ENCODE data around the gene PHLDB1.
"Not testable (repeated sequence)": the region's sequence is repeated elsewhere in the genome, so short reads cannot be mapped to it uniquely, and the experiment has no call there.

Gene PHLDB1

GRCh38 chr11:118660681-118661424 is 53.4 kb downstream of the PHLDB1 start:
- DNase-seq = no peak

DNA sequence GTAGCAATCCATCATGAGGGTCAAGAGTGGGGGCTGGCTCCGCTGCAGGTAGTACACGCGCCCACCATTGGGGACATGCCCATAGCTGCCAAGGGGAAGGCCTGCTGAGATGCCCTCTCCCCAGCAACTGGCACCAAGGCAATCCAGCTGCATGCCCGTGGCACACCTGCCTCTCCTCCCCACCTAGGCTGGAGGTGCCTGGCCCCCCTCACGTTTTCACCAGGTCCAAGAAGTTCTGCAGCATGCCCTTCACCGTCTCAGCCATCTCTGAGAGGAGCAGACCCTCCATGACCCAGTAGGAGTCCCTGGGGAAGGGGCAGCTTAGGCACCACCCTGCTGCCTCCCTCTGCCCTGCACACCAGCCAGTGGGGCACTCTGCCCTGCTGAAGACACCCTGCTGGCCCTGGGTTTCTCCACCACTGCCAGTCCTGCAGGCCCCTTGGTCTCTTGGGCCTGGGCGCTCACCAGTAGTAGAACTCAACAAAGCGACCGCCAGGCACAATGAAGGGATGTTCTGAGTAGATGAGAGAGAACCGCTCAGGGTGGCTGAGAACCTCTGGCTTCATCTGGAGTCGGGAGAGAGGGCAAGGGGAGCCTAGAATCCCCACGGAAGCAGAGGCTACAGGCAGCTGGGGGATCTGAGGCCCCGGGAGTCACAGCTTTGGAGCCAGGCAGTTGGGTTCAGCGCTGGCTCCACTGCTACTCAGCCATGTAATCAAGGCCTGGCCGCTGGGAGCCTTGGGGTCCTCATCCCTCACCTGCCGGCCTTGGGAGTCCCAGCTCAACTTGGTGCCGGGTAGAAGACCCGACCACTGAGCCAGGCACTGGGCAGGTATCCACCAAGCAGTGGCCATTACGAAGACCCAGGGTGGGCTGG is 54.2 kb downstream of the PHLDB1 start:
- DNase-seq = no peak

- no peak for DNase-seq
These were observed 55.2 kb downstream of the PHLDB1 start for GRCh38 chr11:118662401-118663271.

GRCh38 chr11:118663381-118663780 is 56.0 kb downstream of the PHLDB1 start:
- no peak for DNase-seq

DNA sequence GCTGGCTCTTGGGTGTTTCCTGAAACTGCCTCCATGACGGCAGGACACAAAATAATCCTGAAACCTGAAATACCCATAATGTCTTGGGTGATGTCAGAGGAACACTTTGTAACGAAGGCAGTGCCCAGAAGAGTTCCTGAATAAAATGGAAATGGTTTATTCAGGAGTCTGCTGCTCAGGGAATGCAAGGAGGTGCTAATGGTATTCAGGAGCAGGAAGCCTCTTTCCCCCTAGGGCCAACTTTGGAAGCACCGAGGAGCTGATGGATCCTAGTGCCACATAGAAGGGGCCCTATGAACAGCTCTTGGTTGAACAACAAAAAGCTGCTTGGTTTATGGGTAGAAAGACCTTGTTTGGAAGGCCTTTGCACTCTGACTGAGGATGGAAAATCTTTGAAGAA is 56.5 kb downstream of the PHLDB1 start:
- no peak for DNase-seq

DNA sequence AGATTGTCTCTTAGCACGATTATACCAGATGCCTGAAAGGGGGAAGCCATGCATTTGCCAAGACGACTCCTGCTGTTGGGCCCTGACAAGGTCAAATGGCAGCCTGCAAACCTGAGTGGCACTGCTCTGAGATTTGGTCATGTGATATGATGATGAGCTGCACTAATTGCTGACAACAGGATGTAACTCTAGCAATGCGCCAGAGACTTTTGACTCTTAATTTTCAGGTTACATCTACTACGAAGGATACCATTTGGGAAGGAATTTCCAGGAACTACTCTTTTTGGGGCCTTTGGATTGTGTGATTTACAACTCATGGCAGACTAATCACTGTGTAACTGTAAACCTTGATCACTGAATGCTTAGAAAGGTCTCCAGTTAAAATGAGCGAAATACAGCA is 59.0 kb downstream of the PHLDB1 start:
- DNase-seq = no peak

- DNase-seq = no peak
These were observed 62.6 kb downstream of the PHLDB1 start for GRCh38 chr11:118670063-118670462.

GRCh38 chr11:118671254-118671653 is 63.8 kb downstream of the PHLDB1 start:
- no peak for DNase-seq

GRCh38 chr11:118672846-118673245 is 65.4 kb downstream of the PHLDB1 start:
- no peak for DNase-seq

GRCh38 chr11:118673361-118674081 is 66.1 kb downstream of the PHLDB1 start:
- no peak for DNase-seq

DNA sequence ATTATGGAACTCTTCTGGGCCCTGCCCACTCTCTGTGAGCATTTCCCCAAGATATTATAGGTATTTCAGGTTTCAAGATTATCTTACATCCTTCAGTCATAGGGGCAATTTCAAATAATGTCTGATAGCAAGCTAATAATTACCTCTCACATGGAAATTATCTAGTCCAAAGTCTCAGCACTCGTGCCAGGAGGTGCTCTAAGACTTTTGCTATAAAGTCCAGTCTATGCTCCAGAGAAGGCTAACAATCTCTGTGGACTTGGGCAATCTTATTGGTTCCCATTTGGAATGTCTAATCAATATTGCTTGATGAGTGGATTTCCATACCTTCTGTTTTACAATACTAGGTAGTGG is 66.6 kb downstream of the PHLDB1 start:
- DNase-seq = no peak

DNA sequence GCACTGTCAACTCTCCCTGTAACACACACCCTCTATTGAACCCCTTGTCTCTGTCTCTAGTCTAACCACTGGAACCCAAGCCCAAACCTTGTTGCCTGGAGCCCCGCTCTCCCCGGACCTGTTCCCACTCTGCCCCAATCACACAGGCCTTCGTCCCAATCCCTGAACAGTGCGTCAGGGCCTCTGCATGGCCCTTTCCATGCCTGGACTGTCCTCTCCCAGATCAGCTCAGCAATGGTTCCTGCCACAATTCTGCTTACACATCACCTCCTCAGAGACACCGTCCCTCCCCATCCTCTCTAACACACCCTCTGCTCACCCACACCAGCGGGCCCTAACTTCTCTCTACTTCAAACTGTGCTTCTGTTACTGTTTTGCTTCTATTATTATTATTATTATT is 70.6 kb downstream of the PHLDB1 start:
- no peak for DNase-seq

GRCh38 chr11:118678908-118679307 is 71.5 kb downstream of the PHLDB1 start:
- not testable (repeated sequence) for DNase-seq

DNA sequence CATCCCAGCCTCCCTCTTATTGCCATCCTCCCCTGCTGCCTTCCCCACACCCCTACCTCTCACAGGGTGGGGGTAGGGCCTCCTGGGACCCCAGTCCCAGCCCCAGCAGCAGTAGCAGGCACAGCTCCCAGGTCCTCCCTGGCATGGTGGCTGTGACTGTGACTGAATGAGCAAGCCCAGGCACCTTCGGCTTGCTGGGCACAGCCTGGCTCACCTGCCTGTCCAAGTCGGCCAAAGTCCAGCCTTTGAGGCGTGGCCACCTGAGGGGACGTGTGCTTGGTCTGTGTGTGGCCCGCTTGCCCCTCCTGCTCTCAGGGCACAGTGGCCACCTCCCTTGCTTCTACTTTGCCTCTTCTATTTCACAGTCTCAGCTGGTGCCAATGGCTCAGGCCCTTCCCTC is 72.1 kb downstream of the PHLDB1 start, which contains the start of gene TREH:
TREH (minus strand) TSS at position 168 of the 400 bp plus-strand sequence; CDS start at position 145, 23 bp downstream.
- no peak for DNase-seq

DNA sequence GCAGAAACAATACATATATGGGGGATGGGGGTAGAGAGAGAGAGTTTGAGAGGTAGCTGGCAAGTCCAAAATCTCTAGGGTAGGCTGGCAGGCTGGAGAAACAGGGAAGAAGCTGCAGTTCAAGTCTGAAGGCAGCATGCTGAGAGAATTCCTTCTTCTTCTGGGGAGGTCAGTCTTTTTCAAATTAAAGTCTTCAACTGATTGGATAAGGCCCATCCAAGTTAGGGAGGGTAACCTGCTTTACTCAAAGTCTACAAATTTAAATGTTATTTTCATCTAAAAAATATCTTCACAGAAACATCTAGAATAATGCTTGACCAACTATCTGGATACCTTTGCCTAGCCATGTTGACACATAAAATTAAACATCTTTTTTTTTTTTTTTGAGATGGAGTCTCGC is 75.0 kb downstream of the PHLDB1 start:
- no peak for DNase-seq

GRCh38 chr11:118682939-118683338 is 75.5 kb downstream of the PHLDB1 start:
- not testable (repeated sequence) for DNase-seq

GRCh38 chr11:118684187-118684586 is 76.8 kb downstream of the PHLDB1 start:
- no peak for DNase-seq

GRCh38 chr11:118687906-118688305 is 80.5 kb downstream of the PHLDB1 start:
- DNase-seq = no peak

GRCh38 chr11:118688339-118688738 is 80.9 kb downstream of the PHLDB1 start:
- not testable (repeated sequence) for DNase-seq

DNA sequence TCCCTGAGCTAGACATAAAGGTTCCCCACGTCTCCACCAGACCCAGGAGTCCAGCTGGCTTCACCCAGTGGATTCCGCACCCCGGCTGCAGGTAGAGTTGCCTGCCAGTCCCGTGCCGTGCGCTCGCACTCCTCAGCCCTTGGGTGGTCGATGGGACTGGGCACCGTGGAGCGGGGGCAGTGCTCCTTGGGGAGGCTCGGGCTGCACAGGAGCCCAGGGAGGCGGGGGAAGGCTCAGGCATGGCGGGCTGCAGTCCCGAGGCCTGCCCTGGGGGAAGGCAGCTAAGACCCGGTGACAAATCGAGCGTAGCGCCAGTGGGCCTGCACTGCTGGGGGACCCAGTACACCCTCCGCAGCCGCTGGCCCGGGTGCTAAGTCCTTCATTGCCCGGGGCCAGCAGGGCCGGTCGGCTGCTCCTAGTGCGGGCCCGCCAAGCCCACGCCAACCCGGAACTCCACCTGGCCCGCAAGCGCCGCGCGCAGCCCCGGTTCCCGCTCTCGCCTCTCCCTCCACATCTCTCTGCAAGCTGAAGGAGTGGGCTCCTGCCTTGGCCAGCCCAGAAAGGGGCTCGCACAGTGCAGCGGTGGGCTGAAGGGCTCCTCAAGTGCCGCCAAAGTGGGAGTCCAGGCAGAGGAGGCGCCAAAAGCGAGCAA is 81.6 kb downstream of the PHLDB1 start:
- DNase-seq = no peak

DNA sequence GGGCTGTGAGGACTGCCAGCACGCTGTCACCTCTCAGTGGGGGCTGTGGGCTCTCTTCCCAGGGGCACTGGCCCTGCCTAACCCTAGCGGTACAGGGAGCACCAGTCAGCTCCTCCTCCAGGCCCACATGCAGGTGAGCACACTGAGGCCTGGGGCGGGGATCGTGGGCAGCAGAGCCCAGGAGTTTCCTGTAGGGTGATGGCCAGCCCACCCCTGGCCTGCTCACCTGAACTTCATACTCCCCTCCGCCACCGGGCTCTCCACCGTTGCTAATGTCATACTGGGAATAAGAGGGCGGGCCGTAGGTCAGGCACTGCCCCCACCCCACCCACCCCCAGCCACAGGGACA is 82.1 kb downstream of the PHLDB1 start:
- DNase-seq = no peak
